Ectodermal cell (in vitro differentiated cells): ENCODE results near the gene PHLPP2.

ENCODE experiments used
- H3K27ac ChIP-seq: 2 replicates; pipeline ENCODE4 v1.7.0; 2013; ENCODE audit warnings: mild to moderate bottlenecking, low read depth, low read length; ENCODE audit not compliant: insufficient read depth, poor library complexity, severe bottlenecking
- H3K27me3 ChIP-seq: 2 replicates; pipeline ENCODE4 v1.7.0; 2013; ENCODE audit warnings: mild to moderate bottlenecking, low read length; ENCODE audit not compliant: insufficient read depth, control insufficient read depth, poor library complexity, severe bottlenecking
- H3K36me3 ChIP-seq: one replicate; pipeline ENCODE4 v1.7.0; 2013; ENCODE audit warnings: low read length; ENCODE audit not compliant: control insufficient read depth, insufficient read depth
- H3K4me1 ChIP-seq: one replicate; pipeline ENCODE4 v1.7.0; 2013; ENCODE audit warnings: low read length; ENCODE audit not compliant: control insufficient read depth, insufficient read depth
- H3K4me3 ChIP-seq: 2 replicates; pipeline ENCODE4 v1.7.0; 2013; ENCODE audit warnings: low read depth, low read length, control low read depth; ENCODE audit not compliant: insufficient read depth
- H3K9me3 ChIP-seq: 2 replicates; pipeline ENCODE4 v1.7.0; 2013; ENCODE audit warnings: mild to moderate bottlenecking, low read length, moderate library complexity; ENCODE audit not compliant: control insufficient read depth
- WGBS, 2 experiments: methylation state at CpG; one replicate each; pipeline ENCODE4 v1.1.7; 2013; ENCODE audit warnings: missing lambda C conversion rate in 2 of 2; 5-methylcytosine and 5-hydroxymethylcytosine counted together

PHLPP2 gene

GRCh38 chr16:71748226-71748625 is 23.7 kb upstream of the PHLPP2 start:
- H3K27me3 ChIP-seq, result no peaks in the 10 kb centered on the region
- H3K27ac ChIP-seq, result no peak overlapping the region
- H3K4me3 ChIP-seq, result no peak overlapping the region
- WGBS, 2 experiments, result 83 to 93% methylated on average over 2 to 4 of the region's 4 CpGs
- peaks cover 23% of the 10 kb centered on the region for H3K36me3 ChIP-seq
- H3K9me3 ChIP-seq, result no peaks in the 10 kb centered on the region
- H3K4me1 ChIP-seq, result no peaks in the 10 kb centered on the region

DNA sequence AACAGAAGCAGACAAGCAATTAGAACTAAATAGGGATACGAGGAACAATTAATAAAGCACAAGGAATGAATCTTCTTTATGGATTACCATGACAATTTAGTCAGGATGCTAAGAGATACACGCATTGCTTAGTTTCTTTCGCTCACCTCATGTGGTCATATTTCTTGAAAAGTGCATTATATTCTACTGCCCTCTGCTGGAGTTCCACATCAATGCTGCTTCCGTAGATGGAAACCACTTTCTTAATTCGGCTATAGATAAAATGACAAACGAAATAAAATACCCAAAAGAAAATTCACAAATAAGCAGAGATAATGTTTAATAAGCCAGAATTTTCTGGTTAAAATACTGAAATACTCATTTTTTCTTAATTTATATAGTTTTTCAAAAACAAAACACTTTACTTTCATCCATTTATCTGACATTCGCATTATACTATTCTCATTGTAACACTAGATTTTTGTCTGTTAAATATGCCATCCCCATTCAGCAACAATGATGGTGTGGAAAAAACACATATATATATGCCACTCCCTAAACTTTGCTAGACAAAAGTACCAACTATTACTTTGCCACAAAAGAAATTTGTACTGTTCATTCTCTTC is 22.0 kb upstream of the PHLPP2 start:
- no peaks in the 10 kb centered on the region for H3K4me1 ChIP-seq
- H3K27me3 ChIP-seq, result no peaks in the 10 kb centered on the region
- WGBS, 2 experiments, result 88 to 89% methylated on average over 6 to 7 of the region's 7 CpGs
- no peak overlapping the region for H3K27ac ChIP-seq
- H3K9me3 ChIP-seq, result no peaks in the 10 kb centered on the region
- no peak overlapping the region for H3K4me3 ChIP-seq
- H3K36me3 ChIP-seq, result peaks cover 23% of the 10 kb centered on the region

DNA sequence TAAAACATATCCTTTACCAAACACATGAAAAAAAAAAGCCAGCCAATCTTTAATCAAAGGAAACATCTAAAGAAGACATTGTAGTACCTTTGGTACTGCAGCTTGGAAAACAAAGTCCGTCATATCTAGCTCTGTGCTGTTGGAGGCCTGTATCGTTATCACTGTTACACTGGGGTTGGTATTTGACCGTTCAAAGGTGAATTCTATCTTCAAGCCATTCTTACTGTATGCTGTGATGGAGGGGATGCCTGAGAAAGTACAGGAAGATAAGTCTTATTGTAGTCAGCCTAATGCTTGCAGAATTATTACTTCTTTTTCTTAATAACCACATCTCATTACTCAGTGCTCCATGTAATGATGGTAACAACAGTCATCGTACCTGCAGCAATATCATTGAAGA is 14.4 kb upstream of the PHLPP2 start:
- H3K27ac ChIP-seq, result no peak overlapping the region
- no peak overlapping the region for H3K4me3 ChIP-seq
- H3K9me3 ChIP-seq, result no peaks in the 10 kb centered on the region
- H3K4me1 ChIP-seq, result no peaks in the 10 kb centered on the region
- 94 to 97% methylated on average over 4 of the region's 4 CpGs for WGBS, 2 experiments
- H3K36me3 ChIP-seq, result peaks cover 5% of the 10 kb centered on the region
- no peaks in the 10 kb centered on the region for H3K27me3 ChIP-seq

DNA sequence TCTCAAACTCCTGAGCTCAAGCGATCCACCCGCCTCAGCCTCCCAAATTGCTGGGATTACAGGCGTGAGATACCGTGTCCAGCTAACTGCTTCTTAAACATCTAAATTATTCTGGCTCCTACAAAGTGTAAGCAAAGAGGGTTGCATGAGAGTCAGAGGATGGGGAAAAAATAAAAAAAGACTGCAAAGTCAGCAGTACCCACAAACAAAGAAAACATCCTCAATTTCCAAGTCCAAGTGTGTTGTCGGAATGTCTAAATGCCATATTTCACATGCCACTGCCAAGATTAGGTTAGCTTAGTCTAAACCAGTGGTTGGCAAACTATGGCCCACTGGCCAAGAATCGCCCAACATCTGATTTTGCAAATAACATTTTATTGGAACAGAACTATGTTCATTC is 13.0 kb upstream of the PHLPP2 start:
- Histone ChIP-seq H3K27ac (no peak overlapping the region), H3K9me3 (no peaks in the 10 kb centered on the region), H3K36me3 (peaks cover 10% of the 10 kb centered on the region), H3K27me3 (no peaks in the 10 kb centered on the region), H3K4me3 (no peak overlapping the region), H3K4me1 (no peaks in the 10 kb centered on the region)
- WGBS, 2 experiments, result 93 to 98% methylated on average over 6 of the region's 6 CpGs

DNA sequence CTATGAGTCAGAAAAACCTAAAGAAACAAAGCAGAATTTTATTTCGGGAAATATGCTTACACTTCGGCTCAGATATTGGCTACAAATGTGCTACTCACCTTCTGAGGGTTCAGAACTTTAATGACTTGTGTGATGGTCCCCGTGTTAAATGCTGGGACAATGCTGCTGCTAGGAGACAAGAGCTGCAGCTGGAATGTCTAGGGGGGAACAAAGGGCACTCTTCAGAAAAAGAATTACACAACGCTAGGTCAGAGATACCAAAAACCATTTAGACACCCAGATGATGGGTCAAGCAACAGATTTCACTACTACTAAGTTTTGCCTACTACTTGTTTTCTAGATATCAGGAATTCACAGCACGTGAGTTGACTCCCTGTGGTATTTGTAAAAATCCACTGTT is 10.0 kb upstream of the PHLPP2 start:
- peaks cover 13% of the 10 kb centered on the region for H3K4me1 ChIP-seq
- no peak overlapping the region for H3K4me3 ChIP-seq
- no peaks in the 10 kb centered on the region for H3K9me3 ChIP-seq
- peaks cover 11% of the 10 kb centered on the region for H3K36me3 ChIP-seq
- WGBS, 2 experiments, result 79 to 82% methylated on average over 5 of the region's 5 CpGs
- H3K27ac ChIP-seq, result peak overlapping the region; percentile 73
- no peaks in the 10 kb centered on the region for H3K27me3 ChIP-seq

DNA sequence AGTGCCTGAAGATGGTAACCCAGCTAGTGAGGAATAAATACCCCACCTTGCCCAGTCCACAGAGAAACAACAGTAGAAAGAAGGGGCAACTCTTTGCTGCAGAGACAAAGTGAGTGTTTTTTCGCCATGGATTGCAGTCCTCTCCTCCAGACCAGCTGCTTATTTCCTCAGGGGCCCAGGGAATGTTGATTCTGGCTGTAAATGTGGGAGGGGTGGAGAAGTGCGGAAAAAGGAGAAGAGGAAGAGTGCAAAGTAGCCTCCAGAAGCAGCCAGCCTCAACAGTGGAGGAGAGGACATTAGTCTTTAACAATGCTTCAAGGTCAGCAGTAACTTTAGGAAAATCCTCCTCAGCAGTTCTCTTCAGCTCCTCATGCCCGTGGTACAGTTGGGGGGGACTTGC is 8.1 kb upstream of the PHLPP2 start:
- no peak overlapping the region for H3K4me3 ChIP-seq
- H3K4me1 ChIP-seq, result peaks cover 25% of the 10 kb centered on the region
- H3K27ac ChIP-seq, result no peak overlapping the region
- 92 to 94% methylated on average over 3 of the region's 3 CpGs for WGBS, 2 experiments
- H3K27me3 ChIP-seq, result no peaks in the 10 kb centered on the region
- no peaks in the 10 kb centered on the region for H3K9me3 ChIP-seq
- H3K36me3 ChIP-seq, result peaks cover 5% of the 10 kb centered on the region

GRCh38 chr16:71727551-71728324 is 3.2 kb upstream of the PHLPP2 start:
- 87 to 90% methylated on average over 8 of the region's 8 CpGs for whole genome bisulfite sequencing, 2 experiments
- no peak overlapping the region for H3K27ac ChIP-seq
- peaks cover 3% of the 10 kb centered on the region for H3K36me3 ChIP-seq
- no peaks in the 10 kb centered on the region for H3K9me3 ChIP-seq
- H3K4me1 ChIP-seq, result peaks cover 29% of the 10 kb centered on the region
- no peak overlapping the region for H3K4me3 ChIP-seq
- peaks cover 21% of the 10 kb centered on the region for H3K27me3 ChIP-seq

- H3K9me3 ChIP-seq, result no peaks in the 10 kb centered on the region
Observed at GRCh38 chr16:71726476-71727315, 2.2 kb upstream of the PHLPP2 start.

DNA sequence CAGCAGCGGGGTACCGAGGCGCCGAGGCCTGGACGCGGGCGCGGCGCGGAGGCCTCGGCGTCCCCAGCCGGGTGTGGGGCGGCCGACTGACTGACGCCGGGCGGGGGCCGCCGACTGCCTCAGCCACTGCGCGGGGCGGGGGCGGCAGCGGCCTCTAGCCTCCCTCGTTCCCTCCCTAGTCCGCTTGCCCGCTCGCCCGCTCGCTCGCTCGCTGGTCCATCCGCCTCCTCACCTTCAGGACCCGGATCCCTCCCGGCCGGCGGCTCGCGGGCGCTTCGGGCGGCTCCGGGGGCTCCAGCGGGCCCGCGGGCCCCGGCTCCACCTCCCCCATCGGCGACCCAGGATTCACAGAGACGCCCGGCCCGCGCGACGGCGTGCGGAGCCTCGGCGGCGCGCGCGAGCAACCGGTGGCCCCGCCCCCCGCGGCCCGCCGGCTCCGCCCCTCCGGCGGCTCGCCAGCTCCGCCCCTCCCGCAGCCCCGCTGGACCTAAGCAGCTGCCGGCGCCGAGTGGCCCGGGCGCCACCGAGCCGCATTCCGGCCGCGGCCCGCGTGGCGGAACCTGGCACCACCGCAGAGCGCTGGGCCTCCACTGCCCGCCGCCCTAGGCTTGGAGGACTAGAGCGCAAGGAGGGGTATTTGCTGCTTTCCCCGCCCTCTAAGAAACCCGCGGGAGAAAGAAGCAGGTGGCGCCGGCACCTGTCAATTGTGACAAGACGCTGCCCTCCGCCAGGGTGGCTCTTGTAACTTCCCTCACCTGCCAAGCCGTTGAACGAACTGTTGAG is 773 bp downstream of the PHLPP2 start:
- Histone ChIP-seq H3K27ac (peak overlapping the region; percentile 83), H3K9me3 (no peaks in the 10 kb centered on the region), H3K27me3 (peaks cover 21% of the 10 kb centered on the region), H3K36me3 (no peaks in the 10 kb centered on the region), H3K4me3 (peak overlapping the region; percentile 82), H3K4me1 (peaks cover 15% of the 10 kb centered on the region)
- WGBS, 2 experiments, result 0% methylated on average over 104 of the region's 104 CpGs

More at GRCh38 chr16:71726476-71727315, 2.2 kb upstream of the PHLPP2 start:
- H3K4me1 ChIP-seq, result peaks cover 36% of the 10 kb centered on the region
- H3K4me3 ChIP-seq, result no peak overlapping the region
- peaks cover 21% of the 10 kb centered on the region for H3K27me3 ChIP-seq
- 82 to 93% methylated on average over 1 to 4 of the region's 4 CpGs for whole genome bisulfite sequencing, 2 experiments
- H3K36me3 ChIP-seq, result no peaks in the 10 kb centered on the region
- no peak overlapping the region for H3K27ac ChIP-seq
